HG02938 (cell line): Measurements from ENCODE around the gene SEPTIN8.

ENCODE experiments used
- ATAC-seq: cut with Tn5 transposase; IDR thresholded peaks from one replicate; pipeline ENCODE4 v1.9.1; 2021; ENCODE audit warnings: mild to moderate bottlenecking, moderate library complexity; ENCODE audit not compliant: unreplicated experiment

SEPTIN8 gene

GRCh38 chr5:132777209-132778069 is at the start of gene SEPTIN8:
TSS of gene SEPTIN8 (minus strand) at chr5:132777239. CDS start at chr5:132777137, 102 bp downstream.
- peak; percentile 67 for ATAC-seq

GRCh38 chr5:132826424-132827082 is 49.5 kb upstream of the SEPTIN8 start:
- ATAC-seq, result no peak

GRCh38 chr5:132825834-132826391 is 48.9 kb upstream of the SEPTIN8 start:
- ATAC-seq, result no peak

- ATAC-seq, result no peak
Observed at GRCh38 chr5:132825033-132825833, 48.2 kb upstream of the SEPTIN8 start.

- no peak for ATAC-seq
Observed at GRCh38 chr5:132824426-132824825, 47.4 kb upstream of the SEPTIN8 start.

- ATAC-seq, result no peak
Observed at GRCh38 chr5:132823481-132824050, 46.5 kb upstream of the SEPTIN8 start.

GRCh38 chr5:132822650-132823480 is 45.8 kb upstream of the SEPTIN8 start:
- ATAC-seq, result no peak

GRCh38 chr5:132821791-132822190 is 44.8 kb upstream of the SEPTIN8 start:
- no peak for ATAC-seq

- no peak for ATAC-seq
Observed at GRCh38 chr5:132821350-132821749, 44.3 kb upstream of the SEPTIN8 start.

GRCh38 chr5:132820162-132820754 is 43.2 kb upstream of the SEPTIN8 start:
- ATAC-seq, result peak; percentile 75

- no peak for ATAC-seq
Observed at GRCh38 chr5:132819468-132819867, 42.4 kb upstream of the SEPTIN8 start.

GRCh38 chr5:132817011-132817410 is 40.0 kb upstream of the SEPTIN8 start:
- ATAC-seq, result no peak

- no peak for ATAC-seq
Observed at GRCh38 chr5:132816554-132816953, 39.5 kb upstream of the SEPTIN8 start.

- ATAC-seq, result no peak
Observed at GRCh38 chr5:132816083-132816482, 39.0 kb upstream of the SEPTIN8 start.

GRCh38 chr5:132815454-132815853 is 38.4 kb upstream of the SEPTIN8 start:
- ATAC-seq, result no peak

- ATAC-seq, result no peak
Observed at GRCh38 chr5:132814503-132815294, 37.7 kb upstream of the SEPTIN8 start.

- ATAC-seq, result no peak
Observed at GRCh38 chr5:132813599-132814502, 36.8 kb upstream of the SEPTIN8 start.
